Prostate gland (tissue), 2 donors: ENCODE data around the gene SCGN. TPM values are rescaled to one million over a fixed set of nuclear protein-coding genes. Genes with fewer than 3 reads are reported as not detected.

ENCODE experiments used
- DNase-seq: peaks from one replicate; pipeline ENCODE4 v3.0.0-alpha.2; 2019; ENCODE audit warnings: low spot score
- H3K27ac ChIP-seq, 2 donors: fragments of 200-600 bp; sonication (generic); 2 replicates each; pipeline ENCODE4 v1.5.1; 2017 to 2019
- H3K27me3 ChIP-seq: fragments of 200-600 bp; sonication (generic); replicated peaks from 2 replicates; pipeline ENCODE4 v1.5.1; 2019; ENCODE audit not compliant: insufficient read depth
- H3K36me3 ChIP-seq, 2 donors: fragments of 200-600 bp; sonication (generic); 1 replicate in 1 of 2; 2 replicates in 1 of 2; pipeline versions ENCODE4 v1.5.1 to v1.8.1; 2017 to 2019
- H3K4me1 ChIP-seq: fragments of 200-600 bp; sonication (generic); replicated peaks from 2 replicates; pipeline ENCODE4 v1.5.1; 2019
- H3K4me3 ChIP-seq, 2 donors: fragments of 200-600 bp; sonication (generic); 2 replicates each; pipeline ENCODE4 v1.5.1; 2017 to 2019
- H3K9me3 ChIP-seq: fragments of 200-600 bp; sonication (generic); 2 replicates; pipeline ENCODE4 v1.5.1; 2017
- POLR2A ChIP-seq: fragments of 450-650 bp; IDR thresholded peaks from one replicate; pipeline ENCODE4 v1.6.1; 2016; ENCODE audit warnings: antibody characterized with exemption, mild to moderate bottlenecking
- POLR2AphosphoS5 ChIP-seq: sonication (generic); formaldehyde crosslinking; IDR thresholded peaks from one replicate; pipeline ENCODE4 v1.6.1; 2017; ENCODE audit warnings: antibody characterized with exemption
- WGBS: methylation state at CpG from one replicate; pipeline ENCODE4 v1.1.5; 2018; 5-methylcytosine and 5-hydroxymethylcytosine counted together
- intact Hi-C: fragments of 100-400 bp; cut with DNase I; formaldehyde crosslinking; loops from one replicate; pipeline ENCODE4 v1.14.2; 2022
- total RNA-seq, 2 donors: library from RNA; depleted of rRNA; stranded (reverse); fragments of >200 nt; gene quantifications; one replicate each; pipeline ENCODE4 v1.1.0, GENCODE V29; 2016
- TF ChIP-seq, protein P1 (sequence below), 4 experiments: fragments of 200-600 bp in 2 of 4; fragments of 450-650 bp in 2 of 4; sonication (generic) in 2 of 4; IDR thresholded peaks; 1 replicate in 3 of 4; 2 replicates in 1 of 4; pipeline ENCODE4 v1.5.1; 2016 to 2019; ENCODE audit warnings: antibody characterized with exemption in 4 of 4, mild to moderate bottlenecking in 2 of 4, moderate library complexity in 2 of 4

SCGN gene
- total RNA-seq, 2 donors from 2014 or later: 2.6 TPM; not detected in 1

DNA sequence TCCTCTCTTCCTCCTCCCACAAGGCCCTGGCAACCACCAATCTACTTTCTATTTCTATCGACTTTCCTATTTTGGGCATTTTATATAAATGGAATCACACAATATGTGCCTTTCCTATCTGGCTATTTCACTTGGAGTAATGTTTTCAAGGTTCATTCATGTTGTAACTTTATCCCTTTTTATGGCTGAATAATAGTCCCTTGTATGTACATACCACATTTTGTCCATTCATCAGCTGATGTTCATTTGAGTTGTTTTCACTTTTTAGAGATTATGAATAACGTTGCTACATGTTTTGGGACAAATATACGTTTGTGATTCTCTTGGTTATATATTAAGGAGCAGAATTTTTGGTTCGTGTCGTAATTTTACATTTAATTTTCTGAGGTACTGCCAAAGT lies 33.9 kb downstream of the SCGN start:
- H3K4me3 ChIP-seq: no peak overlapping the region
- no peaks in the 10 kb centered on the region for H3K27me3 ChIP-seq
- intact Hi-C loops: no loop called here
- H3K36me3 ChIP-seq: no peaks in the 10 kb centered on the region
- TF ChIP-seq POLR2AphosphoS5: no peak
- no peak for TF ChIP-seq POLR2A
- H3K9me3 ChIP-seq: no peaks in the 10 kb centered on the region
- 87% methylated on average over 5 of the region's 5 CpGs for WGBS
- no peak for DNase-seq
- H3K4me1 ChIP-seq: no peaks in the 10 kb centered on the region
- H3K27ac ChIP-seq: no peak overlapping the region

DNA sequence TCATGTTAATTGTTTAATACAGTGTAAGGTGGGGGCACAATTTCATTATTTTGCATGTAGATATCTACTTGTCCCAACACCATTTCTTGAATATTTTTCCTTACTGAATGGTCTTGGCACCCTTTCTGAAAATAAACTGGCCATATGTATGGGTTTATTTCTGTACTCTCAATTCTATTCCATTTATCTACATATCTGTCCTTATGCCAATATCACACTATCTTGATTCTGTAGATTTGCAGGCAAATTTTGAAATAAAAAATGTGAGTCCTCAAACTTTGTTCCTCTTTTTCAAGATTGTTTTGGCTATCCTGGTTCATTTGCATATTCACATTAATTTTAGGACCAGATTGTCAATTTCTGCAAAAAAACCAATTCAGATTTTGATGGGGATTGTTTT lies 34.8 kb downstream of the SCGN start:
- Histone ChIP-seq H3K4me1 (no peaks in the 10 kb centered on the region), H3K27ac (no peak overlapping the region), H3K4me3 (no peak overlapping the region), H3K9me3 (no peaks in the 10 kb centered on the region), H3K27me3 (no peaks in the 10 kb centered on the region), H3K36me3 (no peaks in the 10 kb centered on the region)
- DNase-seq: no peak
- TF ChIP-seq POLR2A (no peak), POLR2AphosphoS5 (no peak)
- TF ChIP-seq, protein P1, sequence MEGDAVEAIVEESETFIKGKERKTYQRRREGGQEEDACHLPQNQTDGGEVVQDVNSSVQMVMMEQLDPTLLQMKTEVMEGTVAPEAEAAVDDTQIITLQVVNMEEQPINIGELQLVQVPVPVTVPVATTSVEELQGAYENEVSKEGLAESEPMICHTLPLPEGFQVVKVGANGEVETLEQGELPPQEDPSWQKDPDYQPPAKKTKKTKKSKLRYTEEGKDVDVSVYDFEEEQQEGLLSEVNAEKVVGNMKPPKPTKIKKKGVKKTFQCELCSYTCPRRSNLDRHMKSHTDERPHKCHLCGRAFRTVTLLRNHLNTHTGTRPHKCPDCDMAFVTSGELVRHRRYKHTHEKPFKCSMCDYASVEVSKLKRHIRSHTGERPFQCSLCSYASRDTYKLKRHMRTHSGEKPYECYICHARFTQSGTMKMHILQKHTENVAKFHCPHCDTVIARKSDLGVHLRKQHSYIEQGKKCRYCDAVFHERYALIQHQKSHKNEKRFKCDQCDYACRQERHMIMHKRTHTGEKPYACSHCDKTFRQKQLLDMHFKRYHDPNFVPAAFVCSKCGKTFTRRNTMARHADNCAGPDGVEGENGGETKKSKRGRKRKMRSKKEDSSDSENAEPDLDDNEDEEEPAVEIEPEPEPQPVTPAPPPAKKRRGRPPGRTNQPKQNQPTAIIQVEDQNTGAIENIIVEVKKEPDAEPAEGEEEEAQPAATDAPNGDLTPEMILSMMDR (IDR thresholded peaks at IDR 0.05): no peak
- intact Hi-C loops: no loop called here

- TF ChIP-seq POLR2AphosphoS5 (no peak), POLR2A (no peak)
- TF ChIP-seq, protein P1 (IDR thresholded peaks at IDR 0.05): no peak
- no peak for DNase-seq
- no peaks in the 10 kb centered on the region for H3K4me1 ChIP-seq
- 59% methylated on average over 1 of the region's 1 CpG for WGBS
- no peaks in the 10 kb centered on the region for H3K9me3 ChIP-seq
- no peak overlapping the region for H3K4me3 ChIP-seq
- intact Hi-C loops: no loop called here
- no peaks in the 10 kb centered on the region for H3K36me3 ChIP-seq
- H3K27me3 ChIP-seq: no peaks in the 10 kb centered on the region
- no peak overlapping the region for H3K27ac ChIP-seq
Measured at GRCh38 chr6:25689966-25690365, 38.0 kb downstream of the SCGN start.

GRCh38 chr6:25691894-25692293 lies 39.9 kb downstream of the SCGN start:
- 89% methylated on average over 3 of the region's 3 CpGs for WGBS
- TF ChIP-seq POLR2A (no peak), POLR2AphosphoS5 (no peak)
- TF ChIP-seq, protein P1 (IDR thresholded peaks at IDR 0.05): no peak
- H3K27ac ChIP-seq: no peak overlapping the region
- intact Hi-C loops: no loop called here
- H3K4me1 ChIP-seq: no peaks in the 10 kb centered on the region
- no peak for DNase-seq
- no peaks in the 10 kb centered on the region for H3K36me3 ChIP-seq
- H3K9me3 ChIP-seq: no peaks in the 10 kb centered on the region
- no peak overlapping the region for H3K4me3 ChIP-seq
- no peaks in the 10 kb centered on the region for H3K27me3 ChIP-seq

- TF ChIP-seq POLR2AphosphoS5 (no peak), POLR2A (no peak)
- TF ChIP-seq, protein P1 (IDR thresholded peaks at IDR 0.05): no peak
- no peaks in the 10 kb centered on the region for H3K4me1 ChIP-seq
- no peak overlapping the region for H3K4me3 ChIP-seq
- DNase-seq: no peak
- no peaks in the 10 kb centered on the region for H3K9me3 ChIP-seq
- no peak overlapping the region for H3K27ac ChIP-seq
- intact Hi-C loops: no loop called here
- H3K36me3 ChIP-seq: no peaks in the 10 kb centered on the region
- WGBS: 81% methylated on average over 3 of the region's 3 CpGs
- no peaks in the 10 kb centered on the region for H3K27me3 ChIP-seq
Measured at GRCh38 chr6:25692472-25692871, 40.5 kb downstream of the SCGN start.
